Stimulated activated CD4-positive, alpha-beta T cell treated with anti-CD3 and anti-CD28 coated beads, Interleukin-4, amount 100 ng/mL, for 1 hour (primary cell): ENCODE measurements around the gene STRADA.

Experiments used
- DNase-seq: peaks from one replicate; pipeline ENCODE4 v3.0.0-alpha.2; 2020

The STRADA gene

DNA sequence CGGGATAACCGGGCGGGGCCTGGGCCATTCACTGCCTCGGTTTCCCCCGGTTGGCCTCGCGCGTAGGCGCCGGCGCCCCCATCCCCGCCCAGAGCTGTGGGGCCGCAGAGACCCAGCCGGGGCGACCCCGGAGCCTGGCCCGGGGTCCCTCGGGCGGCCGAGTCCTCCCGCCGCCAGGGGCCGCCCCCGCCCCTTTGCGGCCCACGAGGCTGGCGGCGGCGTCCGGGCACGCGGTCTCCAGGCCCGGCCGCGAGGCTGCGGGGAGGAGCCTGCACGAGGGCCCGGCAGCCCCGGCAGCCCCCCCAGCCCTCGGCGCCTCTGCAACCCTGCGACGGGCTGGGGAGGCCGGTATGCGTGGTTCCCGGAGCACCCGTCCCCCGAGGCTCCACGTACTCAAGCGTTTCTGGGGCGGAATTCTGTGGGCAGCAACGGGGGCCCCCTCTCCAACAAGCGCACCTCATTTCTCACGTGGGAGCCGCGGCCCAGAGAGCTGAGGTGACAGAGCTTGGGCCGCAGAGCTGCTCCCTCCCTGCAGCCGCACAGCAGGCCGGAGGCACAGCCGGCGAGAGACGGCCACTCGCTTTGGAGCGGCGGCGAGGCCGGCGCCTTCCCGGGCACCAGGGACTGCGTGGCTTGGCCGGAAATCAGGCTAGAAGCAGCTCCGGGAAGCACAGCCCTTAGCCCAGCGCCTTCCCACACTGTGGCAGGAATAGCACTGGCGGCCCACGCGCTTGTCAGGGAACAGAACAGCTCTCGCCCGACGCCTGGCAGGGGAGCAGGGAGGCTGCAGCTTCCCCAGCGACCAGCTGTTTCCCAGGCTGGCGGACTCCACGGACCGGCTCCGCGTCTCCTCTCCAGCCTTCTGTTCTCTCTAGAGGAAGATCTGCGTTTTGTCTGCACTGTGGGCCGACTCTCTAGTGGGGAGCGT is 40.8 kb downstream of the STRADA start:
- peak; percentile 54 for DNase-seq

DNA sequence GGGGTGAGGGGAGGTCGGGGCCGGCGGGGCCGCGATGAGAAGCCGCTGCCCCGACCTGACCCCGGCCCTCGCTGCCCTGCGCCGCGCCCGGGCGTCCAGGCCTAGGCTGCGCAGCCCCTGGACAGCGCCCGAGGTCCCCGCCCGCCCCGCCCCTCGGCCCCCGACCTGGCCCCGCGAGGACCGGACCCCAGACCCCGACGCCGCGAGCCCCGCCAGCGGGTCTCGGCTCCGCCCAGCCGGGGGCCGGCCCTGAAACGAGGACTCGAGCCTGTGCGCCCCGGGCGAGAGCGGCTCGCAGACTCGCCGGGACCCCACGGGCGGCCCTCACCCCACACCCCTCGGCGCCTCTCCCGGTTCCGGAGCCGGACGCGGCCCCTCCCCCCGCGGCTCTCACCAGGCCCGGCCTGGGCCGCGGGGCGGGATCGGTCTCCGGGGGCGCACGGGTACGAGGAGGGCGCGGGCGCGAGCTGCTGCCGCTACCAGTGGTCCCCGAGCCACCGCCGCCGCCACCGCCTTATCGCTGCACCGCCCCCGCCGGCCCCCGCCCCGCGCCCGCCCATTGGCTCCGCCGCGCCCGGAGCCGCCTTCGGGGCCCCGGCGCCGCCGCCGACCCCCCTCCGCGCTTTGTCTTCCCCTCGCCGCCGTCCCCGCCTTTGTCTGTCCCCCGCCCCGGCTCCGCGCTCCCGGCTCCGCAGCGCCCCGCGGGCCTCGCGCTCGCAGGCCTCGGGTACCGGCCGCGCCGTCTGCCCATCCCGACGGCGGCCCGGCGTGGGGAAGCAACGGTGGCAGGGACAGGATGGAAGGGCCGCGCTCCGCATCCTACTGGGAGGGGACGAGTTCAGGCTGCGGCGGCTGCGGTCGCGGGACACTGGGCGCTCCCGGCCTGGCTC is 41.7 kb downstream of the STRADA start, which contains the start of gene LIMD2:
Gene LIMD2 (minus strand): TSS at position 488 of the 890 bp plus-strand sequence. CDS start 827 bp downstream, outside the sequence.
- DNase-seq: peak; percentile 84

DNA sequence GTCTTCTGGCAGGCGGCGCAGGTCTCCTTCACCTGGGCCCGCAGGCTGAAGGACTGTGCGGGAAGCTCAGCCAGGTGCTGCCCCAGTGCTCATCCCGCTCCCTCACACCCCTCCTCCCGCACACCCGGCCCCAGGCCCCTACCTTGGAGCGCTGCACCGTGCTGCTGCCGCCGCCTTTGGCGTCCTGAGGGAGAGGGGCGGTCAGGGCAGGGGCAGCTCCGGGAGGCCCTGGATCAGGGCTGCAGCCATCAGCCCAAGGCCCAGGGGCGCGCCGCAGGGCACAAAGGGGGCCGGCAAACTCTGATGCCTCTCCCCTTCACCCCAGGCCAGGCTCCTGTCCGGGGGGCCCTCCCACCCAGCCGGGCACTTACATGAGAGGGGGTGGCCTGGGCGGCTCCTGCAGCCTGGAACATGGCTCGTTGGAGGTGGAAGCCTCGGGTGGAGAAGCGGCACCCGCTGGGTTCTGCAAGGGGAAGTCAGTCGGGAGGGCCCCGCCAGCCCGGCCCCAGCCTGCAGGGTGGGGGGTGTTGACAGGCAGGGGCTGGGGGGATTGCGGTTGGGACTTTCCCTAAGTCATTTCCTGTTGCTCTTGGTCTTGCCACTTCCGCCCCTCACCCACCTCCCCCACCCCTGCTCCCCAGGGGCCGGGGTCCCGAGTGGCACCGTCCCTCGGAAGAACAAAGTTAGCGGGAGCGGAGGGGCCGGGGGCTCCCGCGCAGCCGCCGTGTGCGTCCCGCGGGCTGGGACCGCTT is 42.5 kb downstream of the STRADA start:
- DNase-seq: peak; percentile 74

DNA sequence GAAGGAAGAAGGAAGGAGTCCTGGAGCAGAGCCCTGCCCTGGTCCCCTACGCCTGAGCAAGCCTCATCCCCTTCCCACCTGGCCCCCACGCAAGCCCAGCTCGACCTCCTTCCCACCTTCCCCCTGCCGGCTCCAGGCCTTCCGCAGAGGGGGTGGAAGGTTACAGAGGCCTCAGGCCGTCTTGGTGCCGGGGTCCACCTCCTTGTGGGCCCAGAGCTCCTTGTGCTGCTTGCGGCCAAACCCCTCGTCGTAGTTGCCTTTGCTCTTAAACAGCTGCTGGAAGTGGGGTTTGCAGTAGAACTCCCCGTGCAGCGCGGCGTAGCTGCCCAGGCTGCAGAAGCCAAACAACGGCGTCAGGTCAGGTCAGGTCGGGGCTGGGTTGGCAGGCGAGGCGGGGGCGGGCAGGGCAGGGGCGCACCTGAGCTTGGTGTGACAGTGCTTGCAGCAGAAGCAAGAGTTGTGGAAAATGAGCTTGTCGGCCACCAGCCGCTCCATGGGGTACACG is 43.2 kb downstream of the STRADA start:
- peak; percentile 47 for DNase-seq

DNA sequence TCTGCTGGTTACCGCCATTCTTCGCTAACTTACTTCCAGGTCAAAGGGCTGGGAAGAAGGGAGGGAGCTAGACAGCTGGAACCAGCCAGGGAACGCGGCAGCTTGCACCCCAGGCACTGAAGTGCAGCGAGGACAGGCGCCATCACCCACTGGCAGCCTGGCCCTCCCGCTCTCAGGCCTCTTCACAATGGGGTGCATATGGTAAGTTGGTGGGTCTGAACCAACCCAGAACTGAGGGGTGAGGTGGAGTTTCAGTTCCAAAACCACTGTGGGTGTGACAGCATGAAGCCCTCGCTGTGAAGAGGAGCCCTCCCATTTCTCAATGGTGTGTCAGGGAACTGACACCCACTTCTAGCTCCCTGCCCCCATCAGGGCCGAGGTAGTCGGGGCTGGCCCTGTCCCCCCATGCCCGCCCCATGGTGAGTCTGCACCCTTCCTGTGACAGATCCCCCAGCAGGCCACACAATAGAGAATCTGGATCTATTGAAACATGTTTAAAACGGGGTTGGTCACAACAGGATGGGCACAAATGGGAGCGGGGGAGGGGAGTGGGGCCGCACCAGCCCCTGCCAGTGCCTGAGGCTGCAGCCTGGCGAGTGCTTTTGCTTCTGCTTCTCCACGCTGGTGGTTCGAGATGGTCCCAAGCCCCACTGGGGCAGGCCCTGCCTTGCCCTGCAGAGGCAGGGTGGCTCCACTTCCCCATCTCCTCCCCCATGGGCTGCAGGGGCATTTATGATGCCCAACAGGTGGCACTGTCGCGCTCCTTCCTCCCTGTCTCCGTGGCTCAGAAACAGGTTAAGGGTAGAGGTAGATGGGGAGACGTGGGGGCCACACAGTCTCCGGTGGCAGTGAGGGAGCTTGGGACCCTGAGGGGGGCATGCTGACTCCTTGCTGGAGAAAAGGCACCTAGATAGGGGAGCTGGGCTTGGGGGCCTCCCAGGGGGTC is 44.0 kb downstream of the STRADA start:
- DNase-seq: peak; percentile 78

DNA sequence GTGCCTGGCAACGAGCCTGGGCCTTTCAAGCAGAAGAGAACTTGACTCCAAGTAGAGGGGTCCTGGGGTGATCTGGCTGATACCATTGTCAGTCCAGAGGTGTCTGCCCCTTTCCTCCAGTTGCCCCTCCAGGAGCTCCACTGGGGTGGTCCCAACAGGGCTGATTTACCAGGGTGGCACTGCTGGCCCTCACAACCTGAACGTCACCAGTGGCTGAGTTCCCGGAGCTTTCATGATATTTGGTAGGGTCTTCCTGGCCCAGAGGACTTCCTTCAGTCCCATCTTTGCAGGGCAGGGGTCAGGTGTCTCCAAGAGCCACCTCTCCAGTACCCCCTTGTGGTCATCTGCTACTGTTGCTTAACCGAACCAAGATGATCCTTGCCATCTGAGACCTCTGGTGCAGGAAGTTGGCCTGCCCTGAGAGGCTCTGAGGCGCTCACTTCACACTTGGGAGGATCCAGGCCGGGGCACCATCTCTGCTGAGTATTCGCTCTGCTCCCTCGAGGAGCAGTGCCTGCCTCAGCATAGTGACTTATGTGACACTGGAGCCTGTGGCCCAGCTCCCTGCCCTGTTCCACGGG is 45.1 kb downstream of the STRADA start:
- peak; percentile 22 for DNase-seq

GRCh38 chr17:63695889-63696288 is 45.7 kb downstream of the STRADA start:
- DNase-seq: no peak

DNA sequence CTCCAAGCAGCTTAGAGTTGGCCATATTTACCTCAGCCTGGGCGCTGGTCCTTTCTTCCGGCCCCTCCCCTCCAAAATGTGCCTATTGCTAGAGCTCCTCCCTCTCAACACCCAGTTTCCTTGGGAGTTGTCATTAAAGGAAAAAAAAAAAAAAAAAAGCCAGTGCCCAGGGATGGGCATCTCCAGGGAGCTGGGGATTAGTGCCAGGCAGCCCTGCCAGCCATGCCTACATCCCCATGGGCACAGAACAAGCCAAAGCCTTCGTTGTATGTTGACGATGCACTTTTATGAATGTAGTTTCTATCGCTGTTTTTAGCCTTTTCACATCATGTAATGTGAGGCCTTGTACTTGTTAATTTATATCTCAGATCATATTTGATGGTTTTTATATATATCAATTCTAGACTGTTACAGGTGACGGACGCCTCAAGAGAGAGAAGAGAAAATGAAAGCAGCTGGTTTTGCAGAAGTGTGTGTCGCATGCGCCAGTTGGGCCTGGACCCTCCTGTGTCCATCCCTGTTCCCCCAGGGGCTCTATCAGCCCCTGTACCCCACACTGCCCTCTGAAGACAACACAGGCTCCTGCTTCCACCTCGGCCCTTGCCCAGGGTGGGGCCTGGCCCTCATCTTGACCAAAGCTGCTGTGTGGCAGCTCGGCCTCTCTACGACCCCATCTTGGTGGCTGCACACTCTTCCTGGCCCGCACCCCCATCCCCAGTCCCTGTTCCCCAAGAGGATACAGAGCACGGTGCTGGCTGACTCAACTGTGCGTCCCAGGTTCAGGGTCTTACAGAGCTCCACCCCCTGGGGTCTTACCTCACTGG is 46.4 kb downstream of the STRADA start:
- no peak for DNase-seq

DNA sequence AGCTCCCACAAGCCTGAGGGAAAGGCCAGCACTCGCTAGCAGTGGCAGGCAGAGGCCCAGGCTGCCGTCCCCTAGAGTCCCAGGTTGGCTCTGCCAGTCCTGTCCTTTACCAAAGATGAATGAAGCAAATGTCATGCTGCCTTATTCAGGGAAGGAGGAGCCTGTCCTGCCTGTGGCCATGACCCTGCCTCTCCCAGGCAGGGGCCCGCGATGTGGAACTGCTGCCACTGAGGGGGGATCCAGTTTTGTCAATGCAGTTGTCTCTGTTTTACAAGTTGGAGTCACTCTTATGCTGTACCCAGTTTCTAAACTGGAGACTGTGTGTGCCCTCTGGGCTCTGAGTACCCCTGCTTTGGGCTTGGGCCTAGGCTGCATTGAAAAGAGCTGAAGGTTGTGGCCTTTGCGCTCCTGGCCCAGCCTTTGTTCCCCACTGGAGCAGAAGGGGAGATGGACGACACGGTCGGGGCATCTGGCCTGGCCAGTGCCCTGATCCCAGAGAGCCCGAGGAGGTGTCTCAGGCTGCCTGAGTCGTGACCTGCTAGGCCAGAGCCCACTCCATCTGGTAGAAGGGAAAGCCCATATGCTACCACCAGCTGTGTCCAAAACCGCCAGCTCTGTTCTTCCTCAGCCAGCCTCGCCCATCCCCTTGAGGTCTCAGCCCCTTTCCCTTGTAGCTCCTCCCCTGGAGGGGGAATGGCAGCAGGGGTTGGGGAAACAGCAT is 47.2 kb downstream of the STRADA start:
- no peak for DNase-seq

- no peak for DNase-seq
Observed at GRCh38 chr17:63693411-63694113, 48.0 kb downstream of the STRADA start.

DNA sequence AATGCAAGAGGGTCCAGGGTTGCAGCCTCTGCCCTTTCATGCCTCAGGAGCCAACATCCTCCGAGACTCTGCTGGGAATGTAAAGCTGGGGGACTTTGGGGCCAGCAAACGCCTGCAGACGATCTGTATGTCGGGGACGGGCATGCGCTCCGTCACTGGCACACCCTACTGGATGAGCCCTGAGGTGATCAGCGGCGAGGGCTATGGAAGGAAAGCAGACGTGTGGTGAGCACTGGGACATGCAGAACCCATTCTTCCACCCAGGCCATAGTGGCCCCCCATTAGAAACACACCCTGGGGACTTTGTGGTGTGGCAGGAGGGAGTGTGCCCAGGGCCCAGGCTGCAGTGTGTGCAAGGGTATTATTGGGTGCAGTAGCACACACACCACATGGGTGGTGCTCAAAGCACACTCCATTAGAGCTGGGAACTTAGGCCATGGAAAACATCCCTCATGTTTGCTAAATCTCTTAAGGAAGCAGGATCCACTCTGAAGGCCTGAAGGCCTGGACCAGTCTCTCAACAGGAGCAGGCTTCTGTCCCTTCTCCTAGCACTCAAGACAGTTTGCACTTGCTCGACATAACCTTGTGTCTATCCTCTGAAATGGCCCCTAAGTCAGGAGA is 49.3 kb downstream of the STRADA start:
- DNase-seq: no peak

DNA sequence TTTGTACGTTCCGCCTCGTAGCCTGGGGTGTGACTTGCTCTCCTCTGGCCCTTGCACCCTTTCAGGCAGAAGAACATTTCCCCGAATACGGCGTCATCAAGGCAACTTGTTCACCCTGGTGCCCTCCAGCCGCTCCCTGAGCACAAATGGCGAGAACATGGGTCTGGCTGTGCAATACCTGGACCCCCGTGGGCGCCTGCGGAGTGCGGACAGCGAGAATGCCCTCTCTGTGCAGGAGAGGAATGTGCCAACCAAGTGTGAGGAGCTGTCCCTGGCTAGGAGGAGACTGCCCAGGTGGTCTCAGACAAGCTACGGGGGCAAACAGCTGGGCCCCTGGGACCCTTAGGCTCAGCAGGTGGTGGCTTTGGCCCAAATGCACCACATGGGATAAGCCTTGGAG is 52.1 kb downstream of the STRADA start:
- no peak for DNase-seq

DNA sequence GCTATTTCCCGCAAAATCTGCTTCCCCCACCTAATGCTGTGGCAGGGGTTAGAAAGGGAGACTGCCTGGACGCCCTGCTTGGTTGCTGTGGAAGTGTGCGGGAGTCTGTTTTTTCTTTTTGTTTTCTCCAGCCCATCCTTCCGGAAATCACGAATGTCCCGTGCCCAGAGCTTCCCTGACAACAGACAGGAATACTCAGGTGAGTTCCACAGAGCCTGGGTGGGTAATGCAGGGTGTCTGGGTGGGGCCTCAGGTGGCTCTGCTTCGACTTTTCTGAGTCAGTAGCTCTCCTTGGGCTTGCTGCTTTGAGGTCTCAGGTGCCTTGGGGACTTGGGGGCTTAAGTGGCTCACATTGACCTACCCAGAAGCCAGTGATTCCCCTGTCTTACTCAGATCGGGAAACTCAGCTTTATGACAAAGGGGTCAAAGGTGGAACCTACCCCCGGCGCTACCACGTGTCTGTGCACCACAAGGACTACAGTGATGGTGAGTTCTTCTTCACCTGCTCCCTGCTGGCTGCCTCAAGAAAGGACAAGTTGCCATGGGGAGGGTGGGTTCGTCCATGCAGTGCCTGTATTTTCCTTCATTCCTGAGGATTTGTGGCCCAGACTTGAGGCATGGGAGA is 53.1 kb downstream of the STRADA start:
- no peak for DNase-seq

GRCh38 chr17:63686138-63686685 is 55.4 kb downstream of the STRADA start:
- no peak for DNase-seq

DNA sequence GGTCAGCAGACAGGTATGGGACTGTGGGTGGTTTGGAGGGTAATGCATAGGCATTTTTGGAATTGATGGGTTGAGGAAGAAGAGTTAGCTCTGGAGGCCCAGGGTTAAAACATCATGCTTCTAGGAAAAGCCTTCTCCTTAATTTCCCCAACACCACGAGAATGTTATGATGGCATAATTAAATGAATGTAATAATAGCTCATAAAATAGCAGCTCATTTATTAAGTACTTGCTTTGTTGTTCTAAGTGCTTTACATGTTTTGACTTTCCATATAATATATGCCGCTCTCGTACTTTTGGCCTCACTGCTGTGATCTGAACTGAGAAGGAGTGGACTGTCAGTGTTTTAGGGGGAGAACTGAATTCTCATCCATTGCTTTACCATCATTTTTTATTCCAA is 56.0 kb downstream of the STRADA start:
- DNase-seq: no peak

DNA sequence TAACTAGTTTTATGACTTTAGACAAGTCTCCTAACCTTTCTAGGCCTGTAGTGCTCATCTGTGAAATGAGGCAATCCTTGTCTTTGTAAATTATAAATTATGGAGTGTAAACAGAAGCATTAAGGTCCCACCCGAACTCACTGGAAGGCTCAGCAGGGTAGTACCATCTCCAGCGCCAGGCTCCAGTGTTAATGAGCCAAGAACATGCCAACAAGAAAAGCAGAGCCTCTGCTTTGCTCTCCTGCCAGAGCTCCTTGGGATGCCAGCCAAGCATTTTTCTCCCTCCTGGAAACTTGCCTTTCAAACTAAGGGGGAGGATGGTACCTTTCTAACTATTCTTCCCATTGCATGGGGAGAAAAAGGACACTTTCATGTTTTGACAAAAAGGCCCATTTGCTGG is 56.6 kb downstream of the STRADA start:
- DNase-seq: no peak

DNA sequence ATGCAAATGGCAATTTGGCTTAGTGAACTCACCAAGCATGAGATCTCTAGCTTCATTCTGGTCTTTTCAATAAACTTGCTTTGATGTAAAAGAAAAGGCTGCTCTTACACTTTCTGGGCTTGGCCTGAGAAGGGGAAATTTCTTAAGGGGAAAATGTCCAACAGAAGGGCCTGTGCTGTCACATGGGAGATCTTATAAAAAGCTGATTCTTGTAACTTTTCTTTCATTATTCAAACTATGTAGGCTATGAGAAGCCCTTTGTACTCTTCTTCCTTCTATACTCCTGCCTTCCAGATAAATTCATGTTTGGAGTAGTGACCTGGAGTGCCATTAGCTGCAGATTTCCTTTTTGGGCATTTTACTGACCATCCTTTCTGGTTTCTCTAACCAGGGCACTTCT is 58.6 kb downstream of the STRADA start:
- no peak for DNase-seq

- no peak for DNase-seq
Observed at GRCh38 chr17:63682441-63682840, 59.2 kb downstream of the STRADA start.
